Measurements from ENCODE around the gene PSMD3.
A peak's percentile ranks its signal among the peaks of the same experiment; 100 is the strongest.

PSMD3 gene

DNA sequence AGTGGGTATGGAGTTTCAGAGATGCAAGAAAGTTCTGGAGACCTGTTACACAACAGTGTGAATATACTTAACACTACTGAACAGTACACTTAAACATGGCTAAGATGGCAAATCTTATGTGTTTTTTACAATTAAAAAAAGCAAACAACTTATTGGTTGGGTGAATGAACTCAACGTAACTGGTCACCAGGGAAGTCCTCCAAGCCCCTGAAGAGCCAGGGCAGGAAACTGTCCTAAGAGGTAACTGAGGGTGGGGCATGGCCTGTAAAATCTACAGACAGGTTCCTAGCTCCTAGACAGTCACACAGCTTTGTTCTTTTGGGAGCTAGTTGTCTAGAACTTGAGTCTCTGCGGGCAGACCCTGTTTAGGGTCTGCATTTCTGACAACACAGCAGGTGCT, 45.0 kb downstream of the PSMD3 start:
- no peak for DNase-seq (ENCODE audit: extremely low read depth, low read depth)
- no peak for TF ChIP-seq CTCF (IDR thresholded peaks at IDR 0.05; ENCODE audit: low read depth, low read length)

- no peak for TF ChIP-seq CTCF (IDR thresholded peaks at IDR 0.05; ENCODE audit: low read depth, low read length)
- no peak for DNase-seq (ENCODE audit: extremely low read depth, low read depth)
These were observed 45.6 kb downstream of the PSMD3 start for GRCh38 chr17:40025991-40026815.

- DNase-seq (ENCODE audit: extremely low read depth, low read depth) = peak; percentile 43
- TF ChIP-seq CTCF (IDR thresholded peaks at IDR 0.05; ENCODE audit: low read depth, low read length) = peak; percentile 88
These were observed 46.4 kb downstream of the PSMD3 start for GRCh38 chr17:40026816-40027613.

DNA sequence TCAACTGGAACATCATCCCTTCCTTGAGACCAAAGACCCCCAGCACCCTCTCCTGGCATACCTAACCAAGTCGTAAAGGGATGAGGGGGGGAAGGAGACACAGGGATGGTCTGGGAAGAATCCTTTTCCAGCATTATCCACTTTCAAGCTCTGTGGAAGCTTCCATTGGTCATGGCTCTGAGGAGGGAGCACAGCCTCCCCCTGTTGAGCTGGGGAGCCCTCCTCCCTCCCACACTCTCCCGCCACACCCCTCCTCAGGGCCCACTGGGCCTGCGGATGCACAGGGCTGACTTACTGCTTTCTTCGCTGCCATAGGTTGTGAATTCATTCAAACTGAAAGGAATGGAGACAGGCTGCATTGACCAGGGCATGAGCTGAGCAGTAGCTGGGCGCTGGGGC, 47.0 kb downstream of the PSMD3 start:
- TF ChIP-seq CTCF (IDR thresholded peaks at IDR 0.05; ENCODE audit: low read depth, low read length) = no peak
- DNase-seq (ENCODE audit: extremely low read depth, low read depth) = no peak

DNA sequence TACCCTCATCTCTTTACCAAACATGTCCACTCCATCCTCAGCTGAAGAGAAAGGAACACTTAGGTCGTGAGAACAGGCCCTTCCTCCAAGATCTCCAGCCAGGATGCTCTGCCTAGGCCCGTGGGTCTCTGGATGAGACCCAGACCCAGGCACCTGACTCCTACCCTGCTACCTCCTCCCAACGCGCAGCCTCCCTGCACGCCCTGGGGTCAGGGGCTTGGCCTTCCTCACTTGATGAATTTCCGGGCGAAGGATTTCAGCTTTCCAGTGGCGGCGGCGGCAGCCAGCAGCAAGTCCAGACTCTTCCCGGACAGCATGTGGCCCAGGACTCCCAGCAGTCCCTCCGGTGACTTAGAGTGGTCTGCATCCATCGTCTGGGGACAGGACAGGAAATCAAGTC, 48.0 kb downstream of the PSMD3 start:
- no peak for DNase-seq (ENCODE audit: extremely low read depth, low read depth)
- no peak for TF ChIP-seq CTCF (IDR thresholded peaks at IDR 0.05; ENCODE audit: low read depth, low read length)

- DNase-seq (ENCODE audit: extremely low read depth, low read depth) = no peak
- no peak for TF ChIP-seq CTCF (IDR thresholded peaks at IDR 0.05; ENCODE audit: low read depth, low read length)
These were observed 51.1 kb downstream of the PSMD3 start for GRCh38 chr17:40031706-40032105.

Measured in AG09319 (cell line).